Upper lobe of right lung (tissue), 1 donor: Measurements from ENCODE around the gene CCDC178. TPM values are rescaled to one million over a fixed set of nuclear protein-coding genes. Genes with fewer than 3 reads are reported as not detected.

Experiments
- ATAC-seq: fragments of 200-7000 bp; cut with Tn5 transposase; one replicate; pipeline ENCODE4 v1.9.1; 2020; ENCODE audit warnings: mild to moderate bottlenecking, moderate library complexity
- DNase-seq: peaks from one replicate; pipeline ENCODE4 v3.0.0-alpha.2; 2020
- H3K27ac ChIP-seq: fragments of 200-600 bp; one replicate; pipeline ENCODE4 v1.8.0; 2022
- H3K27me3 ChIP-seq: fragments of 200-600 bp; one replicate; pipeline ENCODE4 v1.8.0; 2022; ENCODE audit warnings: mild to moderate bottlenecking
- H3K36me3 ChIP-seq: fragments of 200-600 bp; one replicate; pipeline ENCODE4 v1.8.0; 2022
- H3K4me1 ChIP-seq: fragments of 200-600 bp; one replicate; pipeline ENCODE4 v1.8.0; 2022
- H3K4me3 ChIP-seq: fragments of 200-600 bp; one replicate; pipeline ENCODE4 v1.8.0; 2022; ENCODE audit warnings: mild to moderate bottlenecking
- H3K9me3 ChIP-seq: fragments of 200-600 bp; one replicate; pipeline ENCODE4 v1.8.0; 2022
- intact Hi-C: fragments of 100-400 bp; cut with DNase I; formaldehyde crosslinking; loops from one replicate; pipeline ENCODE4 v1.11.0; 2022
- total RNA-seq: library from RNA; stranded (reverse); fragmentation: NEBNext Ultra II Directional; extraction: Animal tissue kit (Norgen Biotek cat#: 25700); gene quantifications from one replicate; pipeline ENCODE4 v1.2.1, GENCODE V29; 2021
- TF ChIP-seq, protein P1 (sequence below): fragments of 200-600 bp; IDR thresholded peaks from one replicate; pipeline ENCODE4 v1.8.0; 2022; ENCODE audit warnings: antibody characterized with exemption
- donor health status: DM: no; HTN: yes; CAD: no; lungs with severe emphysema.

CCDC178 gene
- total RNA-seq, 1 donor from 2014 or later = 2.5 TPM

DNA sequence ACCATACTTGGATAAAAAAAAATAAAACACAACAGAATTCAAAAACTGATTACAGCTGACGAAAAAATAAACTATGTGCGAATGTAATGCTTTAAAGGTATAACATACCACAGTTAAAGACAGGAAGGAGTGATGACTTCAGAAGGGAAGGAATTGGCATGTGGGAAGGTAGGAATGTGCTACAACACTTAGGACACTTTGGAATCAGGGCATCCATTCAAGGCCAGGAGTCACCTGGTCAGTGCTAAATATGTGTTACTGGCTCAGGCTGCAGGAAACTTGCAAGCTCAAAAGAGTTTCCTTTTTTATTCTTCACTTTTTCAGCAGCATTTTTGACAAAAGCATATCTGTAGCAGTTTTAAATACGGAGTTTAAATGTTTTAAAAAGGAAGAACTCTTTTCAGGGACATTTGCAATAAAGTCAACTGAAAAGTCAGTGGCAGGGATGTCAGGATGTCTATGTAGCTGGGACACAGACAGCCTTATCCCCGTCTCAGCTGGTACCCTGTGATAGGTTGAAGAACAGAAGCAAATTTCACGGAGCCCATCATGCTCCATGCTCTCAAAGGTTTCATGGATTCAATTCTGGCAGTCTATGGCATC lies 529.7 kb downstream of the CCDC178 start:
- no peaks in the 10 kb centered on the region for H3K36me3 ChIP-seq
- H3K9me3 ChIP-seq = no peaks in the 10 kb centered on the region
- no peaks in the 10 kb centered on the region for H3K27me3 ChIP-seq
- no peaks in the 10 kb centered on the region for H3K4me1 ChIP-seq
- no peak overlapping the region for H3K4me3 ChIP-seq
- no peak for ATAC-seq
- no peak overlapping the region for H3K27ac ChIP-seq
- TF ChIP-seq, protein P1, sequence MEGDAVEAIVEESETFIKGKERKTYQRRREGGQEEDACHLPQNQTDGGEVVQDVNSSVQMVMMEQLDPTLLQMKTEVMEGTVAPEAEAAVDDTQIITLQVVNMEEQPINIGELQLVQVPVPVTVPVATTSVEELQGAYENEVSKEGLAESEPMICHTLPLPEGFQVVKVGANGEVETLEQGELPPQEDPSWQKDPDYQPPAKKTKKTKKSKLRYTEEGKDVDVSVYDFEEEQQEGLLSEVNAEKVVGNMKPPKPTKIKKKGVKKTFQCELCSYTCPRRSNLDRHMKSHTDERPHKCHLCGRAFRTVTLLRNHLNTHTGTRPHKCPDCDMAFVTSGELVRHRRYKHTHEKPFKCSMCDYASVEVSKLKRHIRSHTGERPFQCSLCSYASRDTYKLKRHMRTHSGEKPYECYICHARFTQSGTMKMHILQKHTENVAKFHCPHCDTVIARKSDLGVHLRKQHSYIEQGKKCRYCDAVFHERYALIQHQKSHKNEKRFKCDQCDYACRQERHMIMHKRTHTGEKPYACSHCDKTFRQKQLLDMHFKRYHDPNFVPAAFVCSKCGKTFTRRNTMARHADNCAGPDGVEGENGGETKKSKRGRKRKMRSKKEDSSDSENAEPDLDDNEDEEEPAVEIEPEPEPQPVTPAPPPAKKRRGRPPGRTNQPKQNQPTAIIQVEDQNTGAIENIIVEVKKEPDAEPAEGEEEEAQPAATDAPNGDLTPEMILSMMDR = no peak
- no peak for DNase-seq
- intact Hi-C loops = no loop called here

DNA sequence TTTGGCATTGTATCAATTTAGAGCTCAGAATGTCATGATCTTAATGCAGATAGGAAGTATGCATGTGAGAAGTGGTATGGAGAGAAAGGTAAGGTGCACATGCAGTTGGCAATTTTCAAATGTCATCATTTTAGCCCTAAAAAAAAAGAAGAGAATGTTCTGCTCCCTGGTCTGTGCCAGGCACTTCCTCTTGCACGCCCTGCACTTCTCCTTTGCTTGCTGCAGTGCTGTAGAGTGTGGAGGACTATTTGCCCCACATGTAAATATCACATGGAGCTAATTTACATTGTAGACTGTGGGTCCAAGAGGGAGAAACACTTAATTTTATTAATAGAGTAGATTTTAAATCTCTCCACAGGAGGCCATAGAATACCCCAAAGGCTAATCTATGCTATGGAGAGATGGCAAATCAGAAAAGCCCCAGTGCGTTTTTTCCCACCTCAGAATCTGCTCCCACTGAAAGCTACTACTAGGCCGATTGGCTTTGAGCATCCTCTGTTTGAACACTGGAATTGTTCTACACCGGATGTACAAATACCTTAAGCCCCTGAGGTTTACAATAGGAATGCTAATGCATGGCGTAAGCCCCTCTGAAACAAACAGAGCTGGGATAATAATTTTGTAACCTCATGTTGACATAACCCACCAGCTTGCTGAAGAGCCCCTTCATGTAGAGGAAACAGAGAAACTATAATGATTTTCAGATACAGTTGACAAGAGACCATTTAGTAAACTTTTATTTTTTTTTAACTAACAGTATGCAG lies 530.5 kb downstream of the CCDC178 start:
- Histone ChIP-seq H3K9me3 (no peaks in the 10 kb centered on the region), H3K27ac (no peak overlapping the region), H3K36me3 (no peaks in the 10 kb centered on the region), H3K27me3 (no peaks in the 10 kb centered on the region), H3K4me1 (no peaks in the 10 kb centered on the region), H3K4me3 (no peak overlapping the region)
- DNase-seq (no peak), ATAC-seq (no peak)
- intact Hi-C loops = no loop called here
- TF ChIP-seq, protein P1 = no peak

DNA sequence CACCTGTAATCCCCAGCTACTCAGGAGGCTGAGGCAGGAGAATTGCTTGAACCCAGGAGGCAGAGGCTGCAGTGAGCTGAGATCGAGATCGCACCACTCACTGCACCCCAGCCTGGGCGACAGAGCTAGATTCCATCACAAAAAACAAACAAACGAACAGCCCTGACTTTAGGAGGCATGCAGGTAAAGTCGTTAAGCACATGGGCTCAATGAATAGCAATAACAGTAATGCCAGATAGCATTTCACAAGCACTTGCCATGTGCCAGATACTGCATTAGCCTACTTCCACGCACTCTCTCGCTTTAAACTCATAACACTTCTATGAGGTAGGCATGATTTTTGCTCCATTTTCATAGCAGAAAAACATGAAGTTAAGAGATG lies 532.1 kb downstream of the CCDC178 start:
- DNase-seq (no peak), ATAC-seq (no peak)
- no peaks in the 10 kb centered on the region for H3K27me3 ChIP-seq
- H3K9me3 ChIP-seq = no peaks in the 10 kb centered on the region
- TF ChIP-seq, protein P1 = no peak
- no peaks in the 10 kb centered on the region for H3K4me1 ChIP-seq
- no peaks in the 10 kb centered on the region for H3K36me3 ChIP-seq
- no peak overlapping the region for H3K27ac ChIP-seq
- intact Hi-C loops = no loop called here
- no peak overlapping the region for H3K4me3 ChIP-seq

DNA sequence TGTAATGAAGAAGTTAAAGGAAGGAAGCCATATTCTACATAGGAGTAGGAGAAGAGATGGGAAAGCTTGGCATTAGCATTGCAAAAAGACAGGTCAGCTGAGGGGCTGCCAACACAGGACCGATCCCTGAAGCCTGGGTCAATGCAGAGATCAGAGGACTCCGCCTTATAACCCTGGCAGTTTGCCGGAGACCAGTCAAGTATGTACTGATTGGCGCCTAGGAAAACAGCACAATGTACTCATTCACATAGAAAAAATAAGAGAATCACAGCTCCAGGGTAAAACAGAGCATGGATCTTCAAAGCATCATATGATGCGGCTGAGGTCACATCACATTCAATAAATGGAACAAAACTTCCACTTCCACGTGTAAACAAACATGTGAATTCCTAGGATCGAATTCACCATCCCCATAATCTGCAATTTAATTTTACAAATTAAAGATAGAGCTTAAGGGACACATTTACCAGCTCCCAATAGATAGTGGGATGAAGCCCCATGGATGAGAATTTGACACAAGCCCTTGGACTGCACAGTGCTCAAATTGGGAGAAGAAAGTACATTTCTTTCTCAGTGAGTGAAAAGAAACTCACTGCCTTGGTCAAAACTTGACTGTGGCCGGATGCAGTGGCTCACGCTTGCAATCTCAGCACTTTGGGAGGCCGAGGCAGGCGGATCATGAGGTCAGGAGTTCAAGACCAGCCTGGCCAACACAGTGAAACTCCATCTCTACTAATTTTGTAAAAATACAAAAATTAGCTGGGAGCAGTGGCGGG lies 532.7 kb downstream of the CCDC178 start:
- Histone ChIP-seq H3K27me3 (no peaks in the 10 kb centered on the region), H3K27ac (no peak overlapping the region), H3K4me1 (no peaks in the 10 kb centered on the region), H3K9me3 (no peaks in the 10 kb centered on the region), H3K4me3 (no peak overlapping the region), H3K36me3 (no peaks in the 10 kb centered on the region)
- TF ChIP-seq, protein P1 = no peak
- no peak for ATAC-seq
- intact Hi-C loops = no loop called here
- no peak for DNase-seq

DNA sequence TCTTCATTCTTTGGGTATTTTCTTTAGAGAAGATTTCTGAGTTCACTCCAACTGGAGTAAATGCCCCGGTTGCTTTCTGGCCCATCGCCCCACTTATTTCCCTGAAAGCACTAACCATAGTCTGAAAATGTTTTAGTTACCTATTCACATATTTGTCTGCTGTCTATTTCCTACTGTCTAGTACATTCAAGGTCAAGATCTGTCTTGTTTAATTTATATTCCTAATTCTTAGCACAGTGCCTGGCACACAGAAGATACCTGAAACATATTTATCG lies 533.3 kb downstream of the CCDC178 start:
- Histone ChIP-seq H3K27me3 (no peaks in the 10 kb centered on the region), H3K27ac (no peak overlapping the region), H3K4me3 (no peak overlapping the region), H3K4me1 (no peaks in the 10 kb centered on the region), H3K36me3 (no peaks in the 10 kb centered on the region), H3K9me3 (no peaks in the 10 kb centered on the region)
- intact Hi-C loops = no loop called here
- DNase-seq (no peak), ATAC-seq (no peak)
- TF ChIP-seq, protein P1 = no peak
